ACC112 (cell line): ENCODE data around the gene CDR2.
"Not testable (repeated sequence)": the region's sequence is repeated elsewhere in the genome, so short reads cannot be mapped to it uniquely, and the experiment has no call there.

ENCODE experiments used
- H2AFZ ChIP-seq: fragments of 200-600 bp; sonication (generic); one replicate; pipeline ENCODE4 v1.6.0; 2017; ENCODE audit warnings: antibody characterized with exemption, low read length; ENCODE audit not compliant: unreplicated experiment
- H3K27ac ChIP-seq: fragments of 200-600 bp; sonication (generic); 2 replicates; pipeline ENCODE4 v1.5.1; 2014; ENCODE audit warnings: low read depth, mild to moderate bottlenecking, antibody characterized with exemption, low read length, moderate library complexity
- H3K27me3 ChIP-seq: fragments of 200-600 bp; sonication (generic); 2 replicates; pipeline ENCODE4 v1.6.1; 2014; ENCODE audit warnings: mild to moderate bottlenecking, antibody characterized with exemption, low read length, moderate library complexity, mixed read lengths; ENCODE audit not compliant: insufficient read depth
- H3K36me3 ChIP-seq: fragments of 200-600 bp; sonication (generic); 2 replicates; pipeline ENCODE4 v1.6.1; 2016; ENCODE audit warnings: mild to moderate bottlenecking, antibody characterized with exemption, low read length, moderate library complexity, mixed read lengths; ENCODE audit not compliant: insufficient read depth
- H3K4me1 ChIP-seq: fragments of 200-600 bp; sonication (generic); one replicate; pipeline ENCODE4 v1.6.1; 2016; ENCODE audit warnings: low read length, mixed read lengths; ENCODE audit not compliant: insufficient read depth, unreplicated experiment, control insufficient read depth
- H3K4me3 ChIP-seq: fragments of 200-600 bp; sonication (generic); 2 replicates; pipeline ENCODE4 v1.5.1; 2014; ENCODE audit warnings: mild to moderate bottlenecking, low read depth, low read length
- H3K79me2 ChIP-seq: fragments of 200-600 bp; sonication (generic); one replicate; pipeline ENCODE4 v1.6.0; 2016; ENCODE audit warnings: low read length; ENCODE audit not compliant: control insufficient read depth, unreplicated experiment, insufficient read depth

CDR2 gene

GRCh38 chr16:22352723-22353122 is 21.7 kb downstream of the CDR2 start:
- no peak overlapping the region for H2AFZ ChIP-seq
- peaks cover 33% of the 10 kb centered on the region for H3K36me3 ChIP-seq
- H3K79me2 ChIP-seq = peaks cover 46% of the 10 kb centered on the region
- no peaks in the 10 kb centered on the region for H3K27me3 ChIP-seq
- peak overlapping the region; percentile 74 for H3K27ac ChIP-seq
- H3K4me1 ChIP-seq = peaks cover 17% of the 10 kb centered on the region
- no peak overlapping the region for H3K4me3 ChIP-seq

- Histone ChIP-seq H3K36me3 (peaks cover 39% of the 10 kb centered on the region), H3K79me2 (peaks cover 44% of the 10 kb centered on the region), H2AFZ (no peak overlapping the region), H3K4me3 (no peak overlapping the region), H3K27me3 (no peaks in the 10 kb centered on the region), H3K27ac (no peak overlapping the region), H3K4me1 (peaks cover 17% of the 10 kb centered on the region)
These were observed 22.3 kb downstream of the CDR2 start for GRCh38 chr16:22352140-22352539.

GRCh38 chr16:22351017-22351416 is 23.4 kb downstream of the CDR2 start:
- not testable (repeated sequence) for H2AFZ ChIP-seq, H3K27me3 ChIP-seq, H3K27ac ChIP-seq, H3K4me3 ChIP-seq
- Histone ChIP-seq H3K36me3 (peaks cover 50% of the 10 kb centered on the region), H3K4me1 (peaks cover 17% of the 10 kb centered on the region), H3K79me2 (peaks cover 42% of the 10 kb centered on the region)

GRCh38 chr16:22348291-22348690 is 26.1 kb downstream of the CDR2 start:
- Histone ChIP-seq H3K36me3 (peaks cover 59% of the 10 kb centered on the region), H3K79me2 (peaks cover 23% of the 10 kb centered on the region), H2AFZ (no peak overlapping the region), H3K27ac (no peak overlapping the region), H3K27me3 (no peaks in the 10 kb centered on the region), H3K4me1 (peaks cover 7% of the 10 kb centered on the region), H3K4me3 (no peak overlapping the region)

- Histone ChIP-seq H3K4me3 (no peak overlapping the region), H3K27me3 (no peaks in the 10 kb centered on the region), H3K27ac (no peak overlapping the region), H3K79me2 (peaks cover 14% of the 10 kb centered on the region), H3K4me1 (no peaks in the 10 kb centered on the region), H3K36me3 (peaks cover 61% of the 10 kb centered on the region), H2AFZ (no peak overlapping the region)
These were observed 27.2 kb downstream of the CDR2 start for GRCh38 chr16:22347100-22347820.

- Histone ChIP-seq H3K4me1 (no peaks in the 10 kb centered on the region), H3K36me3 (peaks cover 55% of the 10 kb centered on the region), H3K27me3 (no peaks in the 10 kb centered on the region), H3K79me2 (peaks cover 6% of the 10 kb centered on the region), H3K27ac (no peak overlapping the region), H2AFZ (no peak overlapping the region), H3K4me3 (no peak overlapping the region)
These were observed 27.9 kb downstream of the CDR2 start for GRCh38 chr16:22346483-22346882.

- Histone ChIP-seq H3K79me2 (no peaks in the 10 kb centered on the region), H3K4me3 (no peak overlapping the region), H3K4me1 (no peaks in the 10 kb centered on the region), H3K27me3 (no peaks in the 10 kb centered on the region), H3K27ac (no peak overlapping the region), H3K36me3 (peaks cover 50% of the 10 kb centered on the region), H2AFZ (no peak overlapping the region)
These were observed 32.3 kb downstream of the CDR2 start for GRCh38 chr16:22342082-22342481.

GRCh38 chr16:22340945-22341344 is 33.5 kb downstream of the CDR2 start:
- Histone ChIP-seq H3K4me1 (no peaks in the 10 kb centered on the region), H3K27me3 (no peaks in the 10 kb centered on the region), H3K36me3 (peaks cover 51% of the 10 kb centered on the region), H3K4me3 (no peak overlapping the region), H3K79me2 (no peaks in the 10 kb centered on the region), H3K27ac (no peak overlapping the region), H2AFZ (no peak overlapping the region)

- Histone ChIP-seq H3K27me3 (no peaks in the 10 kb centered on the region), H3K27ac (no peak overlapping the region), H3K4me1 (no peaks in the 10 kb centered on the region), H3K79me2 (no peaks in the 10 kb centered on the region), H3K36me3 (peaks cover 65% of the 10 kb centered on the region), H2AFZ (no peak overlapping the region), H3K4me3 (no peak overlapping the region)
These were observed 36.4 kb downstream of the CDR2 start for GRCh38 chr16:22337849-22338635.

- peaks cover 60% of the 10 kb centered on the region for H3K36me3 ChIP-seq
- H3K27ac ChIP-seq = no peak overlapping the region
- no peaks in the 10 kb centered on the region for H3K4me1 ChIP-seq
- no peak overlapping the region for H3K4me3 ChIP-seq
- H3K79me2 ChIP-seq = no peaks in the 10 kb centered on the region
- H3K27me3 ChIP-seq = no peaks in the 10 kb centered on the region
- no peak overlapping the region for H2AFZ ChIP-seq
These were observed 37.4 kb downstream of the CDR2 start for GRCh38 chr16:22337045-22337444.

GRCh38 chr16:22336581-22336980 is 37.8 kb downstream of the CDR2 start:
- Histone ChIP-seq H2AFZ (no peak overlapping the region), H3K27ac (no peak overlapping the region), H3K4me1 (no peaks in the 10 kb centered on the region), H3K79me2 (no peaks in the 10 kb centered on the region), H3K36me3 (peaks cover 65% of the 10 kb centered on the region), H3K4me3 (no peak overlapping the region), H3K27me3 (no peaks in the 10 kb centered on the region)
